Psoas muscle (tissue), 8 donors: ENCODE measurements around the gene DCAF4L1. TPM values are rescaled to one million over a fixed set of nuclear protein-coding genes. Genes with fewer than 3 reads are reported as not detected.

ENCODE experiments used
- ATAC-seq, 4 donors: fragments of 200-7000 bp; cut with Tn5 transposase; one replicate each; pipeline ENCODE4 v1.9.1; 2020; ENCODE audit warnings: moderate library complexity in 3 of 4, mild to moderate bottlenecking in 2 of 4
- DNase-seq, 2 donors: peaks; one replicate each; pipeline ENCODE4 v3.0.0-alpha.2; 2020
- H3K27ac ChIP-seq: fragments of 200-600 bp; one replicate; pipeline ENCODE4 v1.8.0; 2022
- H3K27me3 ChIP-seq, 3 donors: fragments of 200-600 bp in 1 of 3; one replicate each; pipeline versions ENCODE4 v1.6.1 to v1.8.0; 2013 to 2022; ENCODE audit warnings: low read length in 2 of 3, mild to moderate bottlenecking in 2 of 3, moderate library complexity in 1 of 3; ENCODE audit not compliant: insufficient read depth in 3 of 3
- H3K36me3 ChIP-seq, 2 donors: fragments of 200-600 bp in 1 of 2; one replicate each; pipeline versions ENCODE4 v1.6.1 to v1.8.0; 2013 to 2022; ENCODE audit warnings: low read depth in 1 of 2, mild to moderate bottlenecking in 1 of 2, moderate library complexity in 1 of 2; ENCODE audit not compliant: insufficient read depth in 1 of 2
- H3K4me1 ChIP-seq: fragments of 200-600 bp; one replicate; pipeline ENCODE4 v1.8.0; 2022
- H3K4me3 ChIP-seq: fragments of 200-600 bp; one replicate; pipeline ENCODE4 v1.8.0; 2022; ENCODE audit warnings: mild to moderate bottlenecking
- H3K9me3 ChIP-seq: fragments of 200-600 bp; one replicate; pipeline ENCODE4 v1.8.0; 2022
- CTCF ChIP-seq: fragments of 200-600 bp; IDR thresholded peaks from one replicate; pipeline ENCODE4 v1.8.0; 2022; ENCODE audit warnings: antibody characterized with exemption
- WGBS, 3 donors: extraction: QIAGEN DNeasy Blood & Tissue Kit; methylation state at CpG; one replicate each; pipeline versions ENCODE4 v1.1.6 to v1.1.7; 2013; 5-methylcytosine and 5-hydroxymethylcytosine counted together
- intact Hi-C, 2 donors: fragments of 100-400 bp; cut with DNase I; formaldehyde crosslinking; loops; one replicate each; pipeline versions ENCODE4 v1.11.0 to v1.14.2; 2022
- polyA plus RNA-seq, 3 donors: library from polyadenylated mRNA; stranded (reverse); fragments of 200-250 nt; gene quantifications; one replicate each; pipeline ENCODE4 v1.2.3, GENCODE V29; 2013
- total RNA-seq, 4 donors: library from RNA; stranded (reverse); fragmentation: NEBNext Ultra II Directional in 2 of 4; extraction: Animal tissue kit (Norgen Biotek cat#: 25700) in 2 of 4; gene quantifications; one replicate each; pipeline versions ENCODE4 v1.2.1 to v1.2.4, GENCODE V29; 2021 to 2023
- donor health status: healthy with polysubstance abuse.
- donor health status: DM: no; HTN: no; CAD: no; lungs with moderate emphysema.
- donor health status: Bipolar disorder and iron deficiency.
- donor health status: healthy.
- donor health status: DM: yes; HTN: yes; CAD: no.
- donor health status: DM: no; HTN: no; CAD: no.
- donor health status: DM: no; HTN: no; CAD: no.
- donor health status: DM: yes; HTN: yes; CAD: no.

DCAF4L1 gene
- total and polyA plus RNA-seq, 7 donors = 0.04 to 1.1 (median 0.25) TPM

GRCh38 chr4:41990365-41991111 is 9.0 kb downstream of the DCAF4L1 start, which contains the start of gene SLC30A9:
Gene SLC30A9 (plus strand): TSS chr4:41990530. CDS start chr4:41990652, 122 bp downstream.
- WGBS, 3 donors = 0 to 1% (median 0%) methylated on average over 61 to 64 of the region's 64 CpGs
- intact Hi-C loops = loop anchor here in 1 of 2 donors (2.0 kb wide), 1 partner anchor 56 kb away; the partner anchor contains the start of gene TMEM33
- Histone ChIP-seq H3K4me3 (peak within 1 kb of the TSS; percentile 90), H3K27ac (peak within 1 kb of the TSS; percentile 90), H3K27me3 (no peaks in the 10 kb centered on the region), H3K4me1 (peaks cover 18% of the 10 kb centered on the region), H3K36me3 (no peaks in the 10 kb centered on the region), H3K9me3 (no peaks in the 10 kb centered on the region)
- ATAC-seq = peak; percentile 99 to 100 (median 99)
- TF ChIP-seq CTCF = peak; percentile 46
- peak; percentile 92 to 96 for DNase-seq

DNA sequence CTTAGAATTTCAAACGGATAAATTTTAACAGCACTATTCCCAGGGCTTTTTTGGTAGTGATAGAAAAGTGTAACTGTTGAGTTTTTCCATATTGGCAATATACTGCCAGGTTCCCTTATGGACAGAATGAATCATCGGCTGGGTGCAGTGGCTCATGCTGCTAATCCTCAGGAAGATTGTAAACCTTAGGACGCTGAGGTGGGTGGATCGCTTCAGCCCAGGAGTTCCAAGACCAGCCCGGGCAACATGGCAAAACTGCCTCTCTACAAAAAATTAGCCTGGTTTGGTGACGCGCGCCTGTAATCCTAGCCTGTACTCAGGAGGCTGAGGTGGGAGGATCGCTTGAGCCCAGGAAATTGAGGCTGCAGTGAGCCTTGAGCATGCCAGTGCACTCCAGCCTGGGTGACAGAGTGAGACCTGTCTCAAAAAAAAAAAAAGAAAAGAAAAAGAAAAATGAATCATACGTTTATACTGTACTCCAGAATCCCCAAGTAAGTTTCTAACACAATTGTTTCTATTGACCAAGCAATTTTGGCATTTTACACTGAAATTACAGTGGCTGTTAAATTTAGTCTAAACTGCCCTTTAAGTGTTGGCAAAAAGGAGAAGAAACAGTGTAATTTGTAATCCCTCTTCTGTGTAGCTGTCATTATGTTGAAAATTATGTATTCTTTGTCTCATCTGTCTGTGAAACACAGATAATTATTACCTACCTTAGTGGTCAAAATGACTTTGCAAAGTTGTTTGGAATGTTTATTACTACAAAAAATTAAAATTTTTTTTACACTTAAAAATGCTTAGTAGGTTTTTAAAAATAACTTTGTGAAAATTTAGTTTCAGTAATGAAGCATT is 10.6 kb downstream of the DCAF4L1 start:
- H3K27me3 ChIP-seq = no peaks in the 10 kb centered on the region
- DNase-seq (no peak), ATAC-seq (no peak)
- H3K27ac ChIP-seq = no peak overlapping the region
- peaks cover 18% of the 10 kb centered on the region for H3K4me1 ChIP-seq
- TF ChIP-seq CTCF = no peak
- WGBS, 3 donors = 89 to 91% (median 90%) methylated on average over 10 of the region's 10 CpGs
- H3K36me3 ChIP-seq = no peaks in the 10 kb centered on the region
- peak overlapping the region; percentile 90 for H3K4me3 ChIP-seq
- no peaks in the 10 kb centered on the region for H3K9me3 ChIP-seq
- intact Hi-C loops = loop anchor here in 1 of 2 donors (2.0 kb wide), 1 partner anchor 57 kb away; the partner anchor contains the start of gene TMEM33

- Histone ChIP-seq H3K27ac (no peak overlapping the region), H3K9me3 (no peaks in the 10 kb centered on the region), H3K27me3 (no peaks in the 10 kb centered on the region), H3K4me1 (peaks cover 18% of the 10 kb centered on the region), H3K36me3 (no peaks in the 10 kb centered on the region), H3K4me3 (no peak overlapping the region)
- ATAC-seq = no peak
- 80 to 87% (median 87%) methylated on average over 4 of the region's 4 CpGs for WGBS, 3 donors
- TF ChIP-seq CTCF = no peak
- intact Hi-C loops = no loop called here
- no peak for DNase-seq
Observed at GRCh38 chr4:41992967-41993857, 11.7 kb downstream of the DCAF4L1 start.

DNA sequence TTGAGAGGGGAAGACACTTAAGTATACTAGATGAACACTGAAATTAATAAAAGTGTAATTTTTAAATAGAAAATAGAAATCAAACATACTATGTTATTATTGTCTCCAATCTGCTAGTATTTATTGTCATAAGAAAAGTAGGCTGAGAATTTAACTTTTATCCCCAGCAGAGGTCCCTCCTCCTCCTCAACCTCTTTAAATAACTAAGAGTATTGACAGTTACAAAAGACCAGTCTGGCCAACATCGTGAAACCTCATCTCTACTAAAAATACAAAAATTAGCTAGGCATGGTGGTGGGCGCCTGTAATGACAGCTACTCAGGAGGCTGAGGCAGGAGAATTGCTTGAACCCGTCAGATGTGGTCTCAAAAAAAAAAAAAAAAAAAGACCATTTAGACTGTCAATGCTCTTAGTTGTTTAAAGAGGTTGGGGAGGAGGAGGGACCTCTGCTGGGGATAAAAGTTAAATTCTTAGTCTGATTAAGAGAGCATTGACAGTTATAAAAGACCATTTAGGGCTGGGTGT is 13.0 kb downstream of the DCAF4L1 start:
- Histone ChIP-seq H3K27ac (no peak overlapping the region), H3K4me3 (no peak overlapping the region), H3K36me3 (no peaks in the 10 kb centered on the region), H3K4me1 (peaks cover 18% of the 10 kb centered on the region), H3K9me3 (no peaks in the 10 kb centered on the region), H3K27me3 (no peaks in the 10 kb centered on the region)
- ATAC-seq (no peak), DNase-seq (no peak)
- WGBS, 3 donors = 91 to 94% (median 91%) methylated on average over 3 of the region's 3 CpGs
- intact Hi-C loops = no loop called here
- TF ChIP-seq CTCF = no peak
